Measurements from ENCODE around the gene AMOTL1.
A peak's percentile ranks its signal among the peaks of the same experiment; 100 is the strongest.

The AMOTL1 gene

GRCh38 chr11:94767701-94768601 is at the start of gene AMOTL1:
AMOTL1 (plus strand) TSS chr11:94768356; CDS start chr11:94768512, 156 bp downstream.
- DNase-seq = peak; percentile 87 to 90

- DNase-seq = no peak
Observed at GRCh38 chr11:94719876-94720275, 48.3 kb upstream of the AMOTL1 start.

- no peak for DNase-seq
Observed at GRCh38 chr11:94721565-94722292, 46.4 kb upstream of the AMOTL1 start.

GRCh38 chr11:94722735-94723134 is 45.4 kb upstream of the AMOTL1 start:
- DNase-seq = no peak

- DNase-seq = no peak
Observed at GRCh38 chr11:94725097-94725496, 43.1 kb upstream of the AMOTL1 start.

GRCh38 chr11:94727819-94728218 is 40.3 kb upstream of the AMOTL1 start:
- no peak for DNase-seq

GRCh38 chr11:94728541-94728940 is 39.6 kb upstream of the AMOTL1 start:
- no peak for DNase-seq

- DNase-seq = no peak
Observed at GRCh38 chr11:94728966-94729751, 39.0 kb upstream of the AMOTL1 start.

GRCh38 chr11:94730153-94730552 is 38.0 kb upstream of the AMOTL1 start:
- no peak for DNase-seq

GRCh38 chr11:94731880-94732601 is 36.1 kb upstream of the AMOTL1 start:
- no peak for DNase-seq

- no peak for DNase-seq
Observed at GRCh38 chr11:94732617-94733281, 35.4 kb upstream of the AMOTL1 start.

- peak; percentile 27 to 37 for DNase-seq
Observed at GRCh38 chr11:94734563-94735275, 33.4 kb upstream of the AMOTL1 start.

- DNase-seq = no peak
Observed at GRCh38 chr11:94735907-94736306, 32.2 kb upstream of the AMOTL1 start.

GRCh38 chr11:94737171-94737611 is 31.0 kb upstream of the AMOTL1 start:
- DNase-seq = no peak

GRCh38 chr11:94738746-94739145 is 29.4 kb upstream of the AMOTL1 start:
- DNase-seq = no peak

GRCh38 chr11:94739331-94739730 is 28.8 kb upstream of the AMOTL1 start:
- no peak for DNase-seq

- DNase-seq = no peak
Observed at GRCh38 chr11:94740083-94741021, 27.8 kb upstream of the AMOTL1 start.

- DNase-seq = peak; percentile 58 to 81
Observed at GRCh38 chr11:94741022-94741679, 27.0 kb upstream of the AMOTL1 start.

GRCh38 chr11:94742665-94743064 is 25.5 kb upstream of the AMOTL1 start:
- no peak for DNase-seq

Measured in Kasumi-1 (cell line).